Parathyroid adenoma (tissue), 2 donors: ENCODE data around the gene KCNJ1.

ENCODE experiments used
- H2AFZ ChIP-seq: fragments of 300-600 bp; sonication (generic); one replicate; pipeline ENCODE4 v1.7.0; 2017; ENCODE audit warnings: antibody characterized with exemption, mild to moderate bottlenecking
- H3K27ac ChIP-seq: fragments of 300-600 bp; sonication (generic); one replicate; pipeline ENCODE4 v1.7.0; 2017
- H3K27me3 ChIP-seq: fragments of 300-600 bp; sonication (generic); one replicate; pipeline ENCODE4 v1.7.0; 2017; ENCODE audit warnings: low read length; ENCODE audit not compliant: control insufficient read depth, insufficient read depth
- H3K36me3 ChIP-seq: fragments of 300-600 bp; sonication (generic); one replicate; pipeline ENCODE4 v1.7.0; 2017; ENCODE audit warnings: low read length; ENCODE audit not compliant: control insufficient read depth, insufficient read depth
- H3K4me1 ChIP-seq: fragments of 300-600 bp; sonication (generic); one replicate; pipeline ENCODE4 v1.7.0; 2017; ENCODE audit warnings: control low read depth
- H3K4me2 ChIP-seq: fragments of 300-600 bp; sonication (generic); one replicate; pipeline ENCODE4 v1.7.0; 2017; ENCODE audit warnings: low read length
- H3K4me3 ChIP-seq: fragments of 300-600 bp; sonication (generic); one replicate; pipeline ENCODE4 v1.7.0; 2017; ENCODE audit warnings: low read depth, low read length
- H3K79me2 ChIP-seq: fragments of 300-600 bp; sonication (generic); one replicate; pipeline ENCODE4 v1.7.0; 2017; ENCODE audit warnings: control low read depth
- H3K9ac ChIP-seq: fragments of 300-600 bp; sonication (generic); one replicate; pipeline ENCODE4 v1.7.0; 2017; ENCODE audit warnings: mild to moderate bottlenecking
- H3K9me3 ChIP-seq: fragments of 300-600 bp; sonication (generic); one replicate; pipeline ENCODE4 v1.7.0; 2017; ENCODE audit warnings: low read length; ENCODE audit not compliant: control insufficient read depth
- TF ChIP-seq, protein P1 (sequence below): fragments of 300-600 bp; sonication (generic); IDR thresholded peaks from one replicate; pipeline ENCODE4 v1.7.0; 2017; ENCODE audit warnings: antibody characterized with exemption, mild to moderate bottlenecking
- donor health status: primary hyperparathyroidism.

The KCNJ1 gene

DNA sequence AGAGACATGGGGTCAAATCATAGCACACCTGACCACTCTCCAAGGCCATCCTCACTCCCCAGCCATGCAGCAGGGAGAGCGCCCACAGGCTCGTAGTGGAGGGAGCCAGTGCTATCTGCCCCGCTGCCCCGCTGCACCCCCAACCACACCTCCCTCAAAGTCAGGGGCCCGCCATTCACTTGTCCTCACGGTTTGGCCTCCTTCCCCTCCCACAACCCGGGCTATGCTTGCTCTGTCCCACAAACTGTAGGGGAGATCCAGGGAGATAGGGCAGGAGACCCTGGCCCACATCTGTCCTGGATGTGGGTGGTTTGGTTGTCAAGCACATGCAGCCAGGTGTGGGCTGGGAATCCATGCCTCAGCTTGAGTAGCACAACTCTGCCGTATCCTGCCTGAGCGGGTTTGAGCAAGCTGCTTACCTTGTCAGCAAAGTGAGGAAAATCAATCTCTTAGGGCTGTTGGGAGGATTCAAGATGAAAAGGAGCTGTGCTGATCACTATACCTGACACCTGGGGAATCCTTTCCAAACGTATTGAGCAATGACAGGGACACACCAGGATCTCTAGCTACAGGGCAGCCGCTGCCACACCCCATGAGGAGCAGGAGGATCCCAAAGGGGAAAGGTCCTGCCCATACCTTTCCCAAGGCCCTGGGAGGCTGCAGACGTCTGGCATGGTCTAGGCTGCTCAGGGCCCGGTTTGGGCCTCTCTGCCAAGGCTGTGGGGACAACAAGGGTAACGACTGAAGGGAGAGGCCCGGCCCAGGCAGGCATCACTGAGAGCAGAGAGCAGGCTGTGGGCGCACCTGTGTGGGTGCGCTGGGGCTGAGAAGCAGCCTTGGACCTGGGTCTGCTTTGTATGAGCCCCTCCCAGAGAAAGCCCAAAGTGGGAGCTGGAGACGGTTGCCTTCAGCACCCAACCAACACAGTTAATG, 47.4 kb upstream of the KCNJ1 start:
- H3K4me3 ChIP-seq = no peak overlapping the region

GRCh38 chr11:128913806-128914205, 46.7 kb upstream of the KCNJ1 start:
- H3K27me3 ChIP-seq = no peaks in the 10 kb centered on the region
- no peaks in the 10 kb centered on the region for H3K36me3 ChIP-seq
- H2AFZ ChIP-seq = no peak overlapping the region
- H3K4me3 ChIP-seq = no peak overlapping the region
- no peak overlapping the region for H3K9ac ChIP-seq
- H3K27ac ChIP-seq = no peak overlapping the region
- no peaks in the 10 kb centered on the region for H3K9me3 ChIP-seq
- H3K4me2 ChIP-seq = no peak overlapping the region
- H3K79me2 ChIP-seq = no peaks in the 10 kb centered on the region
- TF ChIP-seq, protein P1, sequence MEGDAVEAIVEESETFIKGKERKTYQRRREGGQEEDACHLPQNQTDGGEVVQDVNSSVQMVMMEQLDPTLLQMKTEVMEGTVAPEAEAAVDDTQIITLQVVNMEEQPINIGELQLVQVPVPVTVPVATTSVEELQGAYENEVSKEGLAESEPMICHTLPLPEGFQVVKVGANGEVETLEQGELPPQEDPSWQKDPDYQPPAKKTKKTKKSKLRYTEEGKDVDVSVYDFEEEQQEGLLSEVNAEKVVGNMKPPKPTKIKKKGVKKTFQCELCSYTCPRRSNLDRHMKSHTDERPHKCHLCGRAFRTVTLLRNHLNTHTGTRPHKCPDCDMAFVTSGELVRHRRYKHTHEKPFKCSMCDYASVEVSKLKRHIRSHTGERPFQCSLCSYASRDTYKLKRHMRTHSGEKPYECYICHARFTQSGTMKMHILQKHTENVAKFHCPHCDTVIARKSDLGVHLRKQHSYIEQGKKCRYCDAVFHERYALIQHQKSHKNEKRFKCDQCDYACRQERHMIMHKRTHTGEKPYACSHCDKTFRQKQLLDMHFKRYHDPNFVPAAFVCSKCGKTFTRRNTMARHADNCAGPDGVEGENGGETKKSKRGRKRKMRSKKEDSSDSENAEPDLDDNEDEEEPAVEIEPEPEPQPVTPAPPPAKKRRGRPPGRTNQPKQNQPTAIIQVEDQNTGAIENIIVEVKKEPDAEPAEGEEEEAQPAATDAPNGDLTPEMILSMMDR = no peak
- no peaks in the 10 kb centered on the region for H3K4me1 ChIP-seq

More for the DNA sequence above, 47.4 kb upstream of the KCNJ1 start:
- Histone ChIP-seq H3K9ac (no peak overlapping the region), H3K27me3 (no peaks in the 10 kb centered on the region), H3K9me3 (no peaks in the 10 kb centered on the region), H2AFZ (no peak overlapping the region), H3K4me1 (no peaks in the 10 kb centered on the region), H3K27ac (no peak overlapping the region), H3K36me3 (no peaks in the 10 kb centered on the region), H3K79me2 (no peaks in the 10 kb centered on the region), H3K4me2 (no peak overlapping the region)
- TF ChIP-seq, protein P1 = no peak

DNA sequence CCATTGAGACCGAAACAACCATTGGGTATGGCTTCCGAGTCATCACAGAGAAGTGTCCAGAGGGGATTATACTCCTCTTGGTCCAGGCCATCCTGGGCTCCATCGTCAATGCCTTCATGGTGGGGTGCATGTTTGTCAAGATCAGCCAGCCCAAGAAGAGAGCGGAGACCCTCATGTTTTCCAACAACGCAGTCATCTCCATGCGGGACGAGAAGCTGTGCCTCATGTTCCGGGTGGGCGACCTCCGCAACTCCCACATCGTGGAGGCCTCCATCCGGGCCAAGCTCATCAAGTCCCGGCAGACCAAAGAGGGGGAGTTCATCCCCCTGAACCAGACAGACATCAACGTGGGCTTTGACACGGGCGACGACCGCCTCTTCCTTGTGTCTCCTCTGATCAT, 44.6 kb upstream of the KCNJ1 start:
- Histone ChIP-seq H3K4me3 (no peak overlapping the region), H2AFZ (no peak overlapping the region), H3K79me2 (no peaks in the 10 kb centered on the region), H3K4me1 (no peaks in the 10 kb centered on the region), H3K27ac (no peak overlapping the region), H3K9me3 (no peaks in the 10 kb centered on the region), H3K9ac (no peak overlapping the region), H3K27me3 (no peaks in the 10 kb centered on the region), H3K4me2 (no peak overlapping the region), H3K36me3 (no peaks in the 10 kb centered on the region)
- TF ChIP-seq, protein P1 = no peak

DNA sequence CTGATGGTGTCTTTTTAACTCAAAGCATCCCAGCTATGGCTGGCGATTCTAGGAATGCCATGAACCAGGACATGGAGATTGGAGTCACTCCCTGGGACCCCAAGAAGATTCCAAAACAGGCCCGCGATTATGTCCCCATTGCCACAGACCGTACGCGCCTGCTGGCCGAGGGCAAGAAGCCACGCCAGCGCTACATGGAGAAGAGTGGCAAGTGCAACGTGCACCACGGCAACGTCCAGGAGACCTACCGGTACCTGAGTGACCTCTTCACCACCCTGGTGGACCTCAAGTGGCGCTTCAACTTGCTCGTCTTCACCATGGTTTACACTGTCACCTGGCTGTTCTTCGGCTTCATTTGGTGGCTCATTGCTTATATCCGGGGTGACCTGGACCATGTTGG, 44.1 kb upstream of the KCNJ1 start:
- no peaks in the 10 kb centered on the region for H3K36me3 ChIP-seq
- H3K4me3 ChIP-seq = no peak overlapping the region
- H3K4me2 ChIP-seq = no peak overlapping the region
- H3K27ac ChIP-seq = no peak overlapping the region
- H3K9me3 ChIP-seq = no peaks in the 10 kb centered on the region
- no peaks in the 10 kb centered on the region for H3K27me3 ChIP-seq
- TF ChIP-seq, protein P1 = no peak
- no peak overlapping the region for H2AFZ ChIP-seq
- no peaks in the 10 kb centered on the region for H3K79me2 ChIP-seq
- no peaks in the 10 kb centered on the region for H3K4me1 ChIP-seq
- H3K9ac ChIP-seq = no peak overlapping the region

DNA sequence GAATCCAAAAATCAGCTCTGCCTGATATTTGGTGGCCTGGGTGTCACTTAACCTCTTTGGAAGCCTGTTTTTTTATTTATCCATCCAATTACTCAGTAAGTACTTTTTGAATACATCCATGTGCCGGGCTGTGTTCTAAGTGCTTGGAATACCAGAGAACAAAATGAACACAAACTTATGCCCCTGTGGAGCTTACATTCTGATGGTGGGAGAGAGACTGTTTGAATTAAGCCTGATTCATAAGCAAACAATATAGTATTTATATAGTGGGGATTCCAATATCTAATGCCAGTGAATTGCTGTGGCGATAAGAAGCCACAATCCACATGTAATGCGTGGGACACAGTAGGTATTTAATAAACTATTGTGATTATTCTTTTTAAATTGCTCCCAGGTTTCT, 43.5 kb upstream of the KCNJ1 start:
- no peaks in the 10 kb centered on the region for H3K4me1 ChIP-seq
- no peak overlapping the region for H3K4me3 ChIP-seq
- TF ChIP-seq, protein P1 = no peak
- no peaks in the 10 kb centered on the region for H3K79me2 ChIP-seq
- no peak overlapping the region for H3K4me2 ChIP-seq
- H2AFZ ChIP-seq = no peak overlapping the region
- H3K9me3 ChIP-seq = no peaks in the 10 kb centered on the region
- no peaks in the 10 kb centered on the region for H3K36me3 ChIP-seq
- H3K9ac ChIP-seq = no peak overlapping the region
- no peak overlapping the region for H3K27ac ChIP-seq
- no peaks in the 10 kb centered on the region for H3K27me3 ChIP-seq
